Adrenal gland (tissue), 12 donors: Measurements from ENCODE around the gene CCNO. TPM values are rescaled to one million over a fixed set of nuclear protein-coding genes. Genes with fewer than 3 reads are reported as not detected.

Experiments used
- DNase-seq, 7 donors: peaks; one replicate each; pipeline ENCODE4 v3.0.0-alpha.2; 2019 to 2020
- H3K27ac ChIP-seq, 5 donors: fragments of 200-600 bp; sonication (generic) in 4 of 5; 1 replicate in 3 of 5; 2 replicates in 2 of 5; pipeline versions ENCODE4 v1.5.1 to v1.8.0; 2016 to 2020; ENCODE audit warnings: mild to moderate bottlenecking in 1 of 5
- H3K27me3 ChIP-seq: fragments of 200-600 bp; 2 replicates; pipeline ENCODE4 v1.8.0; 2021
- H3K36me3 ChIP-seq, 2 donors: fragments of 200-600 bp; replicated peaks in 1 of 2; 1 replicate in 1 of 2; 2 replicates in 1 of 2; pipeline versions ENCODE4 v1.5.1 to v1.8.0; 2018 to 2022
- H3K4me1 ChIP-seq, 2 donors: fragments of 200-600 bp; replicated peaks in 1 of 2; 1 replicate in 1 of 2; 2 replicates in 1 of 2; pipeline versions ENCODE4 v1.5.1 to v1.8.0; 2018 to 2021
- H3K4me3 ChIP-seq, 4 donors: fragments of 200-600 bp; sonication (generic) in 3 of 4; one replicate each; pipeline ENCODE4 v1.5.1; 2016 to 2018
- H3K9me3 ChIP-seq, 3 donors: fragments of 200-600 bp; sonication (generic) in 1 of 3; replicated peaks in 1 of 3; 1 replicate in 2 of 3; 2 replicates in 1 of 3; pipeline versions ENCODE4 v1.5.1 to v1.8.0; 2016 to 2021
- CTCF ChIP-seq, 6 experiments: fragments of 450-650 bp in 4 of 6; fragments of 200-600 bp in 2 of 6; sonication (generic) in 1 of 6; IDR thresholded peaks; 1 replicate in 5 of 6; 2 replicates in 1 of 6; pipeline versions ENCODE4 v1.5.1 to v1.8.0; 2016 to 2021; ENCODE audit warnings: antibody characterized with exemption in 6 of 6, mild to moderate bottlenecking in 2 of 6, moderate library complexity in 1 of 6
- POLR2A ChIP-seq, 2 donors: fragments of 450-650 bp; IDR thresholded peaks; one replicate each; pipeline ENCODE4 v1.6.1; 2017; ENCODE audit warnings: antibody characterized with exemption in 2 of 2, mild to moderate bottlenecking in 2 of 2, moderate library complexity in 1 of 2
- WGBS, 4 donors: extraction: QIAGEN DNeasy Blood & Tissue Kit in 2 of 4; methylation state at CpG; one replicate each; pipeline versions ENCODE4 v1.1.5 to v1.1.7; 2013 to 2017; 5-methylcytosine and 5-hydroxymethylcytosine counted together
- intact Hi-C, 2 donors: fragments of 100-400 bp; cut with DNase I; formaldehyde crosslinking; loops; one replicate each; pipeline versions ENCODE4 v1.14.1 to v1.15.0; 2022 to 2023
- polyA plus RNA-seq, 3 donors: library from polyadenylated mRNA; stranded (reverse); fragments of 200-250 nt in 2 of 3; fragments of 350-450 nt in 1 of 3; fragmentation: Illumina TruSeq in 1 of 3; extraction: RNeasy Lipid Tissue Mini Kit (QIAGEN cat#74804) in 1 of 3; gene quantifications; one replicate each; pipeline ENCODE4 v1.2.3, GENCODE V29; 2013 to 2014
- total RNA-seq, 9 donors: library from RNA; depleted of rRNA in 4 of 9; stranded (reverse); fragments of >200 nt in 4 of 9; fragments of 120-200 nt in 1 of 9; fragmentation: NEBNext Ultra II Directional in 1 of 9; extraction: Animal tissue kit (Norgen Biotek cat#: 25700) in 1 of 9; gene quantifications; one replicate each; pipeline versions ENCODE4 v1.1.0 to v1.2.4, GENCODE V29; 2013 to 2023
- donor health status: healthy with polysubstance abuse.
- donor health status: Bipolar disorder and iron deficiency.
- donor health status: DM: yes; HTN: yes; CAD: no.
- donor health status: DM: no; HTN: no; CAD: no.
- donor health status: DM: no; HTN: no; CAD: no.
- donor health status: DM: yes; HTN: yes; CAD: no.

CCNO gene
- total and polyA plus RNA-seq, 12 donors = 0.06 to 1.1 (median 0.80) TPM; not detected in 3

GRCh38 chr5:55231029-55231918 is 2.1 kb downstream of the CCNO start:
- Histone ChIP-seq H3K4me3 (no peak overlapping the region), H3K36me3 (no peaks in the 10 kb centered on the region), H3K27ac (no peak overlapping the region), H3K4me1 (peaks cover 31 to 47% of the 10 kb centered on the region in 2 donors), H3K27me3 (peaks cover 61% of the 10 kb centered on the region), H3K9me3 (no peaks in the 10 kb centered on the region)
- intact Hi-C loops = no loop called here
- DNase-seq = no peak
- WGBS, 4 donors = 14 to 38% (median 15%) methylated on average over 8 to 48 of the region's 48 CpGs
- no peak for TF ChIP-seq CTCF (IDR thresholded peaks at IDR 0.05)
- TF ChIP-seq POLR2A (IDR thresholded peaks at IDR 0.05) = no peak

DNA sequence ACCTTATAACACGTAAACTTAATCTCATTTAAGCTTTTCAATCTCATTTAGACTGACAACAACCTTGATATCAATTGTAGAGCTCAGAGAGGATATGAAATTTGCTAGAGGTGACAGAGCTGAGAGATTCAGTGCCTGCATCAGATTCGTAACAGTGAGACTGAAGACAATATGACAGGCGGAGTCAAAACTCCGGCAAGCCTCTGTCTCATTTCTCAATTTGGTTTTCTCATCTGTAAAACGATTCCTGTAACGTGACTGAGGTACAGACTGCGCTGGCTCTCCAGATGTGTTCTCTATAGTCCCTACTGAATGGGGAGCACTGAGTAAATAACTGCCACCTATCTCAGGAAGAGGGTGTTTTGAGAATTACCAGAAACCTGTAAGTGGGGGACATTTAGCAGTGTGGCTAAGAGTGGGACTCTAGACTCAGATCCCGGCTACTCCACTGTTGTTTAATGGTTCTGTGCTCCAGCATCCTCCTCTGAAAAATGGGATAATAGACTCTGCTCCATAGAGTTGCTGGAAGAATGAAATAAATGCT is 3.2 kb downstream of the CCNO start:
- no peak for TF ChIP-seq CTCF (IDR thresholded peaks at IDR 0.05)
- TF ChIP-seq POLR2A (IDR thresholded peaks at IDR 0.05) = no peak
- no peaks in the 10 kb centered on the region for H3K36me3 ChIP-seq
- intact Hi-C loops = no loop called here
- H3K27me3 ChIP-seq = peaks cover 72% of the 10 kb centered on the region
- no peak for DNase-seq
- no peaks in the 10 kb centered on the region for H3K9me3 ChIP-seq
- H3K4me3 ChIP-seq = no peak overlapping the region
- no peak overlapping the region for H3K27ac ChIP-seq
- WGBS, 4 donors = 50 to 63% (median 55%) methylated on average over 8 of the region's 8 CpGs
- peaks cover 31 to 50% of the 10 kb centered on the region in 2 donors for H3K4me1 ChIP-seq

DNA sequence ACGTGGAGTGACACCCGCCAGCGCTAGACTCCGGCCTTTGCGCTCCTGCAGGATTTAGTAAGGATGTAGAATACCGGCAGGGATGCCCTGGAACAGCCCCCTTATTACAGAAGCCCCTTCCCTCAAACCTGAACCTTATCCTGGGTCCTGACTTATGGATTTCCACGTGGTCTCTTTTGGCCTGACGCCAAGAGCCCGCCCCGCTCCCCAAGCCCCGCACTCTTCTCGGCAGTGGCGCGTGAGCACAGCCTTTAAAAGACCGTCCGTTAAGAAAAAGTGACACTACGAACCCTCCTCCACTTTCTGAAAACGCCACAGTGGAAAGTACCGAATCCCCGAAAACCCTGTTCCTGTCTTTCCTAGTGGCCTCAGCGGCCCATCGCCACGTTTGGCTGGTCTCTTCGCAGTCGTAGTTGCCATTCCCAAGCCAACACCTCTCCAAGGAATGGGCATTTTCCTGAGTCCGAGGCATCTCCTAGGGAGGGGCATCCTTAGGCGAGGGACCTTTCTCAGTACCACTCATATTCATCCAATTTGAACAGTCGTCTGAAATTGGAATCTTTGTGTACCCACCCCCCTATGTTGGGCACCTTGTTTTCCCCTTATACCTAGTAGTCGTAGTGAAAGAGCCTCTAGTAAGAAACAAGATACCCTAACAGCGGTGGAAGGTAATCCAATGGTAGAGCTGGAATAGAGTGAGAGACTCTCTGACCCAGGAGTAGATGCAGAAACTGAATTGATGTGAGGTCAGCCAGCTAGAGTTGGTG is 5.6 kb downstream of the CCNO start:
- Histone ChIP-seq H3K9me3 (no peaks in the 10 kb centered on the region), H3K36me3 (no peaks in the 10 kb centered on the region), H3K4me1 (peaks cover 18 to 32% of the 10 kb centered on the region in 2 donors), H3K27ac (no peak overlapping the region), H3K27me3 (peaks cover 90% of the 10 kb centered on the region), H3K4me3 (peak overlapping the region in 2 of 4 donors; percentile 13 to 48)
- WGBS, 4 donors = 13 to 22% (median 18%) methylated on average over 20 to 30 of the region's 30 CpGs
- no peak for TF ChIP-seq POLR2A (IDR thresholded peaks at IDR 0.05)
- no peak for TF ChIP-seq CTCF (IDR thresholded peaks at IDR 0.05)
- intact Hi-C loops = loop anchor here in 1 of 2 donors (10.0 kb wide), 1 partner anchor 53 kb away; the partner anchor contains the start of gene CDC20B
- no peak for DNase-seq
